Mesothelial cell of epicardium (in vitro differentiated cells): ENCODE measurements around the gene SUPT20H. TPM values are rescaled to one million over a fixed set of nuclear protein-coding genes. Genes with fewer than 3 reads are reported as not detected.

Source experiments
- DNase-seq, 2 experiments: peaks; one replicate each; pipeline ENCODE4 v3.0.0; 2021; ENCODE audit warnings: low spot score in 2 of 2; ENCODE audit not compliant: unreplicated experiment in 2 of 2
- H3K27ac Mint-ChIP-seq: 2 replicates; pipeline ENCODE4 v1.8.0; 2021; ENCODE audit warnings: mixed read lengths
- H3K27me3 Mint-ChIP-seq: 2 replicates; pipeline ENCODE4 v1.8.0; 2021; ENCODE audit warnings: low read depth, mixed read lengths
- H3K36me3 Mint-ChIP-seq: 2 replicates; pipeline ENCODE4 v1.8.0; 2021; ENCODE audit warnings: mixed read lengths
- H3K4me1 Mint-ChIP-seq: 2 replicates; pipeline ENCODE4 v1.8.0; 2021; ENCODE audit warnings: mixed read lengths
- H3K4me3 Mint-ChIP-seq: 2 replicates; pipeline ENCODE4 v1.8.0; 2021; ENCODE audit warnings: mild to moderate bottlenecking, moderate library complexity, mixed read lengths
- H3K9me3 Mint-ChIP-seq: 2 replicates; pipeline ENCODE4 v1.8.0; 2021; ENCODE audit warnings: mixed read lengths
- total RNA-seq: library from RNA; stranded (reverse); gene quantifications from 3 replicates; pipeline ENCODE4 v1.2.1, GENCODE V29; 2021
- TF ChIP-seq, protein P1 (sequence below): fragments of 200-600 bp; sonication (generic); IDR thresholded peaks from one replicate; pipeline ENCODE4 v1.5.0; 2021; ENCODE audit warnings: antibody characterized with exemption; ENCODE audit not compliant: unreplicated experiment

SUPT20H gene
- 90.8 to 99.6 TPM (median 97.8 TPM) in 3 replicates for total RNA-seq

DNA sequence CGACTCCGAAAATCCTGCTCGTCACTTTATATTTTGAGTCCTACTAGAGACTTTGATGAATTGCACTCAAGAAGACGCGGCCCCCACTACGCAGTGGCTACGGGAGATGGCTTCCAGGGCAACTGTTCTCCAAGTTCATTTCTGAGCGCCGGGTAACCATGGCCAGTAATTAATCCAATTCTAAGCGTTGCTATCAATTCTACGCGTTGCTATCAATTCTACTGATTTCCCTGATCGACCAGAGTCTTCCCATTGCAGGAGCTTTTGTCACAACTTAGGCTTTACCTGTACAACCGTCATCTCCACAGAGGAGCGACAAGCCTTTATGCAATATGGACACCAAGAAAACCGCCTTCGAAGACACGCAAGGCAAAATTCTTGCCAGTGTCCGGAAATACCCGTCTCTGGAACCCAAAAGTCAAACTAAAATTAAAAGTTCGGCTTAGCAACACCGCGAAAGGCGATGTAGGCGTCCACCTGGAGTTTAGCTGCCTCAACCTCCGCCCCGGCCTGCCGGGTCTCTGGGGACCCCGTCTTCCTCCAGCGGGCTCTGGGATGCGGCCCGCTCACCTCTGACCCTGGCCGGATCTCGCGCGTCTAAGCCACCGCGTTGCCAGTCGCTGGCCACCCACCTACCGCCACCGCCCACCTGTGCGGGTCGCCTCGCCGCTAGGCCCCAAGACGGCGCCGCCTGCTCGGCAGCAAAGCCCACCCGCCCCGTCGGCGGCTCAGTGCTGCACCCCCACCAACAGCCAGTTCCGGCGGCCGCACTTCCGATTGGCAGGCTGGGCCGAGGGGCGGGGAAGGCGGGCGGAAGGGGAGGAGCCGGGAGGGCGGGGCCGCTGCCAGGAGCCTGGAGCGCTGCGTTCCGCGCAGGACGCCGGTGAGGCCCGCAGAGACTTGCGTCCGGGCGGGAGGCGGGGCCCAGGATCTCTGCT, at the start of gene SUPT20H:
Gene SUPT20H, minus strand, starts transcription at position 779 of the 938 bp plus-strand sequence. CDS start 8,198 bp downstream, outside the sequence.
- Mint-ChIP-seq H3K9me3 (no peaks in the 10 kb centered on the region), H3K36me3 (peaks cover 18% of the 10 kb centered on the region), H3K27me3 (no peaks in the 10 kb centered on the region), H3K4me1 (peaks cover 15% of the 10 kb centered on the region), H3K4me3 (peak within 1 kb of the TSS; percentile 85), H3K27ac (peak within 1 kb of the TSS; percentile 99)
- DNase-seq: peak; percentile 92 to 94
- TF ChIP-seq, protein P1, sequence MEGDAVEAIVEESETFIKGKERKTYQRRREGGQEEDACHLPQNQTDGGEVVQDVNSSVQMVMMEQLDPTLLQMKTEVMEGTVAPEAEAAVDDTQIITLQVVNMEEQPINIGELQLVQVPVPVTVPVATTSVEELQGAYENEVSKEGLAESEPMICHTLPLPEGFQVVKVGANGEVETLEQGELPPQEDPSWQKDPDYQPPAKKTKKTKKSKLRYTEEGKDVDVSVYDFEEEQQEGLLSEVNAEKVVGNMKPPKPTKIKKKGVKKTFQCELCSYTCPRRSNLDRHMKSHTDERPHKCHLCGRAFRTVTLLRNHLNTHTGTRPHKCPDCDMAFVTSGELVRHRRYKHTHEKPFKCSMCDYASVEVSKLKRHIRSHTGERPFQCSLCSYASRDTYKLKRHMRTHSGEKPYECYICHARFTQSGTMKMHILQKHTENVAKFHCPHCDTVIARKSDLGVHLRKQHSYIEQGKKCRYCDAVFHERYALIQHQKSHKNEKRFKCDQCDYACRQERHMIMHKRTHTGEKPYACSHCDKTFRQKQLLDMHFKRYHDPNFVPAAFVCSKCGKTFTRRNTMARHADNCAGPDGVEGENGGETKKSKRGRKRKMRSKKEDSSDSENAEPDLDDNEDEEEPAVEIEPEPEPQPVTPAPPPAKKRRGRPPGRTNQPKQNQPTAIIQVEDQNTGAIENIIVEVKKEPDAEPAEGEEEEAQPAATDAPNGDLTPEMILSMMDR: no peak

DNA sequence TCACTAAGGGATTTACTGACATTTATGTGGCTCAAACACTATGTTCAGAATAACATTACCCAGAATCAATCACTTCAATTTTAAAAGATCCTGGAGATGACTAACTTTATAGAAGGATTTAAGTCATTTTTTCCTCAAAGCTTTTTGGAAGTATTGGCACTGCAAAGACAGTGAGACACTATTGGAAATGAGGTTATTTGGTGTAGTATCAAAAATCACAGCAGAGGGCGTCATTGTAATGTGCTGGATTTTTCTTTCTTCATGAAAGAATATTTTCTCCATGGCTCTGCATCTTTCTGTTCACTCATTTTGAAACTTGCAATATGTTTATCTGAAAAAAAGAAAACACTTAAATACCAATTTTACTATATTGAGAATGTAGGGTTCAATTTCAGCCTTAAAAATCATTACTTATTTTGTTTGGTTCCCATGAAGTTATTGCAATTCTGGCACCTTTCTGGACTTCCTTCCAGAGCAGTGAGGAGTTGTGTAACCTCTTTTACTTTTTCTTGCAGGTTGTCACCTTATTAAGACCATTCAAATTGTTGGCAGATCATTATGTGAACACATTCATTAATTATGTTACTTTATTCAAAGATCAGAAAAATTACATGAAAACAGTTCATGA, 49.7 kb upstream of the SUPT20H start:
- Mint-ChIP-seq H3K4me1 (peaks cover 28% of the 10 kb centered on the region), H3K27ac (peak overlapping the region; percentile 3), H3K27me3 (no peaks in the 10 kb centered on the region), H3K9me3 (no peaks in the 10 kb centered on the region), H3K4me3 (no peak overlapping the region), H3K36me3 (peaks cover 6% of the 10 kb centered on the region)
- DNase-seq: no peak
- TF ChIP-seq, protein P1: peak; percentile 80

DNA sequence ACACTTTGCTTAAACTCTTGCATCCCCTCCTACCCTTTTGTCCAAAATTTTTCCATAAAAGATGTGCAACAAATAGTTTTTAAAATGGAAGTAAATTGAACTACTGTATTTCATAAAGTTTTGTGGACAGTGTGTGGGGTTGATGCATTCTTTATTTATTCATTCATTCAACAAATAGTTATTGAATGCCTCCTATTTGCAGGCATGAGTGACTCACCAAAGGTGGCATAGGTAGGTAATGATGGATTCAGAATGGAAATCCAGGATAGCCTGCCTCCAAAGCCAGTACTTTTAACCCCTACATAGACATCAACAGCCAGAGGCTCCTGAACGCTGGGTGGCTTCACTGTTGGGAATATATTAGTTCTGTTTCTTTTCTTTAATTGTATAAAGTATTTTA, 48.4 kb upstream of the SUPT20H start:
- Mint-ChIP-seq H3K27me3 (no peaks in the 10 kb centered on the region), H3K27ac (no peak overlapping the region), H3K9me3 (no peaks in the 10 kb centered on the region), H3K36me3 (peaks cover 6% of the 10 kb centered on the region), H3K4me3 (no peak overlapping the region), H3K4me1 (peaks cover 28% of the 10 kb centered on the region)
- DNase-seq: no peak
- TF ChIP-seq, protein P1: no peak

DNA sequence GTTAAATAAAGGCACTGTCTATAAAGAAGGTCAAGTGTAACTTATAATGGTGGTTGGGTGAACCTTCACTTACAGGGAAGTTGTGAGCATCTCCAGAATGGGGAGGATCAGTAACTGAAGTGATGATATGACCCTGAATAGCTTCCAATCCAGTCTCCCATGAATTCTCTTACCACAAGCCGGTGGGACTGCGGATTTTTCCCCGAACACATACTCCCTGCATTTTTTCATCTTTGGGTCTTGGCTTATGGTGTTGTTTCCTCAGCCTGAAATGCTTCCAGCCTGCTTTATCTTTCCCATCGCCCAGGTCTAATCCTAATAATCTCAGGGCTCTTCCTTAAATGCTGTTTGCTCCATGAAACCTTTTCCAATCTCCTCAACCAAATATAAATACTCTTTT, 48.0 kb upstream of the SUPT20H start:
- Mint-ChIP-seq H3K4me3 (no peak overlapping the region), H3K4me1 (peaks cover 28% of the 10 kb centered on the region), H3K9me3 (no peaks in the 10 kb centered on the region), H3K36me3 (peaks cover 6% of the 10 kb centered on the region), H3K27ac (no peak overlapping the region), H3K27me3 (no peaks in the 10 kb centered on the region)
- TF ChIP-seq, protein P1: no peak
- no peak for DNase-seq

DNA sequence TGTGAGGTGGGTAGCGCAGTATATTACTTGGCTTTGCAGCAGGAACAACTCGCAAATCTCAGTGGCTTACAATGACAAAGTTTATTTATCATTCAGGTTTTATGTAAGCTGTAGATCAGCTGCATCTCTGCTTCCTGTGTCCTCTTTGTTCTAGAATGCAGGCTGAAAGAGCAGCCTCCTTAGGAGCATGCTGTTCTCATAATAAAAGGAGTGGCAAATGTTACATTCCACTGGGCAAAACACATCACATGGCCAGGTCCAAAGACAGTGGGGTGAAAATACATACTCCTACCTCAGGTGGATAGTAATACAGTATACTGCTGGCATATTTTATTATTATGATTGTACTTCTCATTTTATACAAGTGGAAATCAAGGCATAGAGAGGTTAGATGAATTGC, 47.2 kb upstream of the SUPT20H start:
- TF ChIP-seq, protein P1: no peak
- Mint-ChIP-seq H3K36me3 (peaks cover 6% of the 10 kb centered on the region), H3K27ac (no peak overlapping the region), H3K9me3 (no peaks in the 10 kb centered on the region), H3K4me1 (peaks cover 33% of the 10 kb centered on the region), H3K27me3 (no peaks in the 10 kb centered on the region), H3K4me3 (no peak overlapping the region)
- no peak for DNase-seq
